Activated effector memory CD4-positive, alpha-beta T cell treated with anti-CD3 and anti-CD28 coated beads, Interleukin-2, amount 50 U/mL, for 16 hours (primary cell): Measurements from ENCODE around the gene OR10AD1.
"Not testable (repeated sequence)": the region's sequence is repeated elsewhere in the genome, so short reads cannot be mapped to it uniquely, and the experiment has no call there.

Source experiments
- DNase-seq: peaks from one replicate; pipeline ENCODE4 v3.0.0-alpha.2; 2020

Gene OR10AD1

GRCh38 chr12:48203192-48203591 lies at the start of gene OR10AD1:
OR10AD1 (minus strand) TSS chr12:48203292; CDS start chr12:48203292, 0 bp downstream.
- no peak for DNase-seq

GRCh38 chr12:48247181-48247966 lies 44.3 kb upstream of the OR10AD1 start:
- no peak for DNase-seq

GRCh38 chr12:48237162-48237561 lies 34.1 kb upstream of the OR10AD1 start:
- no peak for DNase-seq

- DNase-seq, result no peak
These were observed 32.8 kb upstream of the OR10AD1 start for GRCh38 chr12:48235796-48236333.

- not testable (repeated sequence) for DNase-seq
These were observed 28.3 kb upstream of the OR10AD1 start for GRCh38 chr12:48231169-48231958.

GRCh38 chr12:48224533-48224932 lies 21.4 kb upstream of the OR10AD1 start:
- not testable (repeated sequence) for DNase-seq

GRCh38 chr12:48221645-48222044 lies 18.6 kb upstream of the OR10AD1 start:
- DNase-seq, result no peak

GRCh38 chr12:48220701-48221100 lies 17.6 kb upstream of the OR10AD1 start:
- DNase-seq, result no peak

GRCh38 chr12:48219631-48220030 lies 16.5 kb upstream of the OR10AD1 start:
- no peak for DNase-seq

- no peak for DNase-seq
These were observed 13.7 kb upstream of the OR10AD1 start for GRCh38 chr12:48216785-48217184.

GRCh38 chr12:48209495-48209894 lies 6.4 kb upstream of the OR10AD1 start:
- not testable (repeated sequence) for DNase-seq

GRCh38 chr12:48202766-48203165 lies 326 bp downstream of the OR10AD1 start:
- no peak for DNase-seq

- DNase-seq, result no peak
These were observed 1.6 kb downstream of the OR10AD1 start for GRCh38 chr12:48201516-48201915.

- no peak for DNase-seq
These were observed 2.0 kb downstream of the OR10AD1 start for GRCh38 chr12:48201091-48201490.

GRCh38 chr12:48199774-48200221 lies 3.3 kb downstream of the OR10AD1 start:
- no peak for DNase-seq

GRCh38 chr12:48198985-48199384 lies 4.1 kb downstream of the OR10AD1 start:
- DNase-seq, result no peak

GRCh38 chr12:48198672-48198971 lies 4.5 kb downstream of the OR10AD1 start:
- DNase-seq, result peak; percentile 73

- peak; percentile 96 for DNase-seq
These were observed 5.0 kb downstream of the OR10AD1 start for GRCh38 chr12:48197971-48198671.

GRCh38 chr12:48197549-48197970 lies 5.5 kb downstream of the OR10AD1 start:
- no peak for DNase-seq

- no peak for DNase-seq
These were observed 8.3 kb downstream of the OR10AD1 start for GRCh38 chr12:48194799-48195201.

GRCh38 chr12:48193623-48194022 lies 9.5 kb downstream of the OR10AD1 start:
- no peak for DNase-seq

GRCh38 chr12:48192861-48193260 lies 10.2 kb downstream of the OR10AD1 start:
- no peak for DNase-seq

- no peak for DNase-seq
These were observed 12.0 kb downstream of the OR10AD1 start for GRCh38 chr12:48191096-48191495.
